DLD1 (cell line): ENCODE measurements around the gene EEA1.

Experiments
- in situ Hi-C: cut with HindIII; loops from 2 replicates; pipeline ENCODE4 v1.10.0; 2017; ENCODE audit warnings: low sequenced_read_pairs

Gene EEA1

GRCh38 chr12:92939116-92939515, 10.0 kb upstream of the EEA1 start:
- in situ Hi-C loops = no loop called here

GRCh38 chr12:92938638-92939037, 9.5 kb upstream of the EEA1 start:
- in situ Hi-C loops = no loop called here

- in situ Hi-C loops = no loop called here
These were observed 8.9 kb upstream of the EEA1 start for GRCh38 chr12:92938018-92938417.

GRCh38 chr12:92933606-92934005, 4.5 kb upstream of the EEA1 start:
- in situ Hi-C loops = no loop called here

GRCh38 chr12:92930421-92930820, 1.3 kb upstream of the EEA1 start:
- in situ Hi-C loops = no loop called here

GRCh38 chr12:92929983-92930382, 888 bp upstream of the EEA1 start:
- in situ Hi-C loops = no loop called here

GRCh38 chr12:92928421-92928961, 604 bp downstream of the EEA1 start:
- in situ Hi-C loops = no loop called here

GRCh38 chr12:92927436-92928281, 1.4 kb downstream of the EEA1 start:
- in situ Hi-C loops = no loop called here

- in situ Hi-C loops = no loop called here
These were observed 2.0 kb downstream of the EEA1 start for GRCh38 chr12:92927055-92927435.

- in situ Hi-C loops = no loop called here
These were observed 2.5 kb downstream of the EEA1 start for GRCh38 chr12:92926549-92926948.

- in situ Hi-C loops = no loop called here
These were observed 7.2 kb downstream of the EEA1 start for GRCh38 chr12:92921877-92922276.

- in situ Hi-C loops = no loop called here
These were observed 13.7 kb downstream of the EEA1 start for GRCh38 chr12:92915365-92915764.

- in situ Hi-C loops = no loop called here
These were observed 14.9 kb downstream of the EEA1 start for GRCh38 chr12:92914170-92914569.

GRCh38 chr12:92912672-92913071, 16.4 kb downstream of the EEA1 start:
- in situ Hi-C loops = no loop called here

- in situ Hi-C loops = no loop called here
These were observed 17.0 kb downstream of the EEA1 start for GRCh38 chr12:92912052-92912451.

GRCh38 chr12:92911339-92911738, 17.8 kb downstream of the EEA1 start:
- in situ Hi-C loops = no loop called here

GRCh38 chr12:92908108-92908507, 21.0 kb downstream of the EEA1 start:
- in situ Hi-C loops = no loop called here

GRCh38 chr12:92905811-92906554, 23.1 kb downstream of the EEA1 start:
- in situ Hi-C loops = no loop called here

GRCh38 chr12:92905258-92905810, 23.8 kb downstream of the EEA1 start:
- in situ Hi-C loops = no loop called here

GRCh38 chr12:92900941-92901340, 28.2 kb downstream of the EEA1 start:
- in situ Hi-C loops = no loop called here

GRCh38 chr12:92899386-92900001, 29.6 kb downstream of the EEA1 start:
- in situ Hi-C loops = no loop called here
